ENCODE data around the gene RLF.

RLF gene

DNA sequence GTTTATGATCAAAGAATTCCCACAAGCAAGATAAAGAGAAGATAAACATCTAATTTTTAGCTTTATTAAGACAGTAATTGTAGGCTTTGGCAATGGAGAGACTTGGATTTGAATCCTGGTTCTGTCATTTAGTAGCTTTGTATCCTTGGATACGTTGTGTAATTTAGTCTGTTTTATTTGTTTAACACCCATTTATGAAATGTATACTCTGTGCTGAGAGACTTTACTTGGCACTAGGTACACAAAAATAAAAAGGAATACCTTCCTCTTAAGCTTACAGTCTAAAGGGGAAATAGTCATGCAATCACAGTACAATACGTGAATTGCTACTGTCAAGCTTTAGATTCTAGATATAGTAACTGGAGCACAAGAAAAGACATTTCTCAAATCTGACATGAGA is 120.7 kb downstream of the RLF start:
- no peak for DNase-seq
